ENCODE measurements around the gene ZC3HAV1L. TPM values are rescaled to one million over a fixed set of nuclear protein-coding genes. Genes with fewer than 3 reads are reported as not detected.
"Not testable (repeated sequence)": the region's sequence is repeated elsewhere in the genome, so short reads cannot be mapped to it uniquely, and the experiment has no call there.

ZC3HAV1L gene
- total and polyA plus RNA-seq, 4 donors: 0.51 to 17.5 (median 4.0) TPM

DNA sequence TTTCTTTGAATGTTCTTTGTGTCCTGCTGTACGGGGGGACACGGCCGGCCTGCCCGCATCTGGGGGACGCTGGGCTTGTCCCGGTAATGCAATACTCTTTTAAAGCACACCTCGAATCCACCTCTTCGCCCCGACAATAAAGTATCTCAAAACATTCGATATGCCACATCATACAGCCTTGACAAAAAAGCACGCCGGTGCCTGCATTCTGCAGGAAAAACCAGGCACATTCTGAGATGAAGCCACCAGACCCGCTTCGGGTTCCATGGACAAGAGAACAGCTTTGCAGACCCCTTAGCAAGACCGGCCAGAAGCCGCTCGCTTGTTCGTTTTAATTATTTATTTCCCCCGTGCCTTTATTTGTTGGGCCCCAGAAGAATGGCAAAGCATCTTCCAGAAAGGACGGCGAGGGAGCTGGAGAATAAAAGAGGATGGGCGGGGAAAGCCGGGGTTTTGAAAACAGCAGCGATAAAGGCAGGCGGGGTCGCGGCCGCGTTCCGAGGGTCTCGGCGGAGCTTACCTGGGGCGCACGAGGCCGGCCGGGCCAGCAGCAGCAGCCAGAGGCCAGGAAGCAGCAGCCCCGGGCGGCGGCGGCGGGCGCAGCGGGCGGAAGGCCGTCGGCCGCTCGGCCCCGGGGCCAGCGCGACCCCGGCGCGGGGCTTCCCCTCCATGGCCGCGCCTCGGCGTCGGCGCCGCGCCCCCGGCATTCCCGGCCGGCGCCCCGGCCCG lies 55.1 kb downstream of the ZC3HAV1L start:
- 1% methylated on average over 27 to 68 of the region's 68 CpGs for WGBS, 2 donors
- Histone ChIP-seq H3K27me3 (ENCODE audit: control insufficient read depth in 1 of 2, insufficient read depth in 2 of 2, low read length in 1 of 2) (no peaks in the 10 kb centered on the region), H3K4me3 (ENCODE audit: low read length in 2 of 2) (peak overlapping the region; percentile 84 to 91), H3K4me1 (ENCODE audit: control insufficient read depth in 1 of 2, insufficient read depth in 2 of 2, low read length in 2 of 2) (no peaks in the 10 kb centered on the region), H3K27ac (ENCODE audit: low read depth in 1 of 2, low read length in 2 of 2) (no peak overlapping the region), H3K9me3 (ENCODE audit: control insufficient read depth, low read length) (no peaks in the 10 kb centered on the region), H3K36me3 (ENCODE audit: control insufficient read depth in 1 of 2, insufficient read depth in 2 of 2, low read length in 1 of 2) (no peaks in the 10 kb centered on the region)
- peak; percentile 5 for ATAC-seq (ENCODE audit: low FRiP score)
- peak in 1 of 2 donors; percentile 77 for DNase-seq
- intact Hi-C loops (cut with DNase I): no loop called here

GRCh38 chr7:138979988-138980562 lies 55.8 kb downstream of the ZC3HAV1L start:
- H3K4me1 ChIP-seq (ENCODE audit: control insufficient read depth in 1 of 2, insufficient read depth in 2 of 2, low read length in 2 of 2): no peaks in the 10 kb centered on the region
- DNase-seq: no peak
- H3K4me3 ChIP-seq (ENCODE audit: low read length in 2 of 2): peak overlapping the region in 1 of 2 donors; percentile 84
- ATAC-seq (ENCODE audit: low FRiP score): no peak
- H3K36me3 ChIP-seq (ENCODE audit: control insufficient read depth in 1 of 2, insufficient read depth in 2 of 2, low read length in 1 of 2): no peaks in the 10 kb centered on the region
- no peak overlapping the region for H3K27ac ChIP-seq (ENCODE audit: low read depth in 1 of 2, low read length in 2 of 2)
- WGBS, 2 donors: 24 to 25% methylated on average over 9 of the region's 9 CpGs
- no peaks in the 10 kb centered on the region for H3K27me3 ChIP-seq (ENCODE audit: control insufficient read depth in 1 of 2, insufficient read depth in 2 of 2, low read length in 1 of 2)
- intact Hi-C loops (cut with DNase I): no loop called here
- H3K9me3 ChIP-seq (ENCODE audit: control insufficient read depth, low read length): no peaks in the 10 kb centered on the region

GRCh38 chr7:138979226-138979979 lies 56.4 kb downstream of the ZC3HAV1L start:
- WGBS, 2 donors: 94 to 96% methylated on average over 6 of the region's 6 CpGs
- no peak for DNase-seq
- Histone ChIP-seq H3K27me3 (ENCODE audit: control insufficient read depth in 1 of 2, insufficient read depth in 2 of 2, low read length in 1 of 2) (no peaks in the 10 kb centered on the region), H3K9me3 (ENCODE audit: control insufficient read depth, low read length) (no peaks in the 10 kb centered on the region), H3K4me3 (ENCODE audit: low read length in 2 of 2) (no peak overlapping the region), H3K36me3 (ENCODE audit: control insufficient read depth in 1 of 2, insufficient read depth in 2 of 2, low read length in 1 of 2) (no peaks in the 10 kb centered on the region), H3K27ac (ENCODE audit: low read depth in 1 of 2, low read length in 2 of 2) (no peak overlapping the region), H3K4me1 (ENCODE audit: control insufficient read depth in 1 of 2, insufficient read depth in 2 of 2, low read length in 2 of 2) (no peaks in the 10 kb centered on the region)
- intact Hi-C loops (cut with DNase I): no loop called here
- ATAC-seq (ENCODE audit: low FRiP score): no peak

- intact Hi-C loops (cut with DNase I): no loop called here
- Histone ChIP-seq H3K36me3 (ENCODE audit: control insufficient read depth in 1 of 2, insufficient read depth in 2 of 2, low read length in 1 of 2) (no peaks in the 10 kb centered on the region), H3K4me3 (ENCODE audit: low read length in 2 of 2) (no peak overlapping the region), H3K4me1 (ENCODE audit: control insufficient read depth in 1 of 2, insufficient read depth in 2 of 2, low read length in 2 of 2) (no peaks in the 10 kb centered on the region), H3K27ac (ENCODE audit: low read depth in 1 of 2, low read length in 2 of 2) (no peak overlapping the region), H3K27me3 (ENCODE audit: control insufficient read depth in 1 of 2, insufficient read depth in 2 of 2, low read length in 1 of 2) (no peaks in the 10 kb centered on the region), H3K9me3 (ENCODE audit: control insufficient read depth, low read length) (no peaks in the 10 kb centered on the region)
- no peak for DNase-seq
- 84 to 90% methylated on average over 6 of the region's 6 CpGs for WGBS, 2 donors
- ATAC-seq (ENCODE audit: low FRiP score): no peak
Measured at GRCh38 chr7:138978541-138979184, 57.2 kb downstream of the ZC3HAV1L start.

DNA sequence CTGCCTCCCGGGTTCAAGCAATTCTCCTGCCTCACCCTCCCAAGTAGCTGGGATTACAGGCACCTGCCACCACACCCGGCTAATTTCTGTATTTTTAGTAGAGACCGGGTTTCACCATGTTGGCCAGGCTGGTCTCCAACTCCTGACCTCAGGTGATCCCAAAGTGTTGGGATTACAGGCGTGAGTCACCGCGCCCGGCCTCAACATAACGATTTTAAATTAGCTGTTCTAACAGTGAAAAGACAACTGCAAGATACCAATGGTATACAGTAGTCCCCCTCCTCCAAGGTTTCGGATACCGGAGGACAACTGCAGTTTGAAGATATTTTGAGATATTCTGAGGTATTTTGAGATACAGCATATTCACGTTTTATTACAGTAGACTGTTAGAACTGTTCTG lies 59.7 kb downstream of the ZC3HAV1L start:
- 86 to 89% methylated on average over 11 of the region's 11 CpGs for WGBS, 2 donors
- intact Hi-C loops (cut with DNase I); H3K27ac ChIP-seq (ENCODE audit: low read depth in 1 of 2, low read length in 2 of 2): not testable (repeated sequence)

More for the DNA sequence above, 59.7 kb downstream of the ZC3HAV1L start:
- ATAC-seq (ENCODE audit: low FRiP score); H3K4me1 ChIP-seq (ENCODE audit: control insufficient read depth in 1 of 2, insufficient read depth in 2 of 2, low read length in 2 of 2); H3K36me3 ChIP-seq (ENCODE audit: control insufficient read depth in 1 of 2, insufficient read depth in 2 of 2, low read length in 1 of 2); H3K4me3 ChIP-seq (ENCODE audit: low read length in 2 of 2); H3K27me3 ChIP-seq (ENCODE audit: control insufficient read depth in 1 of 2, insufficient read depth in 2 of 2, low read length in 1 of 2); DNase-seq; H3K9me3 ChIP-seq (ENCODE audit: control insufficient read depth, low read length): not testable (repeated sequence)

Other genes with a start within 250 kb of the ZC3HAV1L start
- not detected for gene TMEM213, start 238.0 kb downstream of the ZC3HAV1L start, total RNA-seq
- not detected for gene TMEM213, start 238.0 kb downstream of the ZC3HAV1L start, polyA plus RNA-seq
- not detected for gene ATP6V0A4, start 237.8 kb downstream of the ZC3HAV1L start, total RNA-seq
- gene ATP6V0A4, start 237.8 kb downstream of the ZC3HAV1L start, polyA plus RNA-seq: not detected
- 1 to 10 TPM; 1.0 to 2.8 TPM for gene KIAA1549, start 54.7 kb downstream of the ZC3HAV1L start, total RNA-seq
- under 1 TPM; 0.13 to 0.15 TPM for gene KIAA1549, start 54.7 kb downstream of the ZC3HAV1L start, polyA plus RNA-seq
- 10 to 100 TPM; 28.2 to 39.5 TPM for gene ZC3HAV1, start 73.7 kb upstream of the ZC3HAV1L start, total RNA-seq
- 1 to 10 TPM; 4.1 to 8.6 TPM for gene ZC3HAV1, start 73.7 kb upstream of the ZC3HAV1L start, polyA plus RNA-seq
- 10 to 100 TPM; 22.6 to 30.6 TPM for gene UBN2, start 195.2 kb upstream of the ZC3HAV1L start, total RNA-seq
- 1 to 10 TPM; 2.5 to 3.4 TPM for gene UBN2, start 195.2 kb upstream of the ZC3HAV1L start, polyA plus RNA-seq